Chondrocyte (in vitro differentiated cells): ENCODE measurements around the gene AQP12B. TPM values are rescaled to one million over a fixed set of nuclear protein-coding genes. Genes with fewer than 3 reads are reported as not detected.

Experiments used
- DNase-seq: peaks from one replicate; pipeline ENCODE4 v3.0.0; 2021; ENCODE audit warnings: mixed read lengths, low spot score
- H3K27ac Mint-ChIP-seq: one replicate; pipeline ENCODE4 v1.8.0; 2021; ENCODE audit warnings: mild to moderate bottlenecking, moderate library complexity, mixed read lengths; ENCODE audit not compliant: unreplicated experiment
- H3K27me3 Mint-ChIP-seq: 2 replicates; pipeline ENCODE4 v1.8.0; 2021; ENCODE audit warnings: low read depth, mixed read lengths
- H3K36me3 Mint-ChIP-seq: 2 replicates; pipeline ENCODE4 v1.8.0; 2021; ENCODE audit warnings: low read depth, mixed read lengths
- H3K4me1 Mint-ChIP-seq: 2 replicates; pipeline ENCODE4 v1.8.0; 2021; ENCODE audit warnings: low read depth, mild to moderate bottlenecking, mixed read lengths
- H3K4me3 Mint-ChIP-seq: one replicate; pipeline ENCODE4 v1.8.0; 2021; ENCODE audit warnings: mild to moderate bottlenecking, moderate library complexity, mixed read lengths; ENCODE audit not compliant: unreplicated experiment
- H3K9me3 Mint-ChIP-seq: 2 replicates; pipeline ENCODE4 v1.8.0; 2021; ENCODE audit warnings: low read depth, mixed read lengths
- total RNA-seq: library from RNA; stranded (reverse); gene quantifications from 3 replicates; pipeline ENCODE4 v1.2.1, GENCODE V29; 2021
- TF ChIP-seq, protein P1 (sequence below): fragments of 200-600 bp; sonication (generic); IDR thresholded peaks from 2 replicates; pipeline ENCODE4 v1.5.0; 2021; ENCODE audit warnings: antibody characterized with exemption, mild to moderate bottlenecking, moderate library complexity

The AQP12B gene
- total RNA-seq, 1 donor from 2014 or later, result not detected

- H3K4me3 Mint-ChIP-seq, result no peak overlapping the region
- H3K36me3 Mint-ChIP-seq, result peaks cover 4% of the 10 kb centered on the region
- H3K27me3 Mint-ChIP-seq, result no peaks in the 10 kb centered on the region
- peak; percentile 88 for DNase-seq
- H3K9me3 Mint-ChIP-seq, result peaks cover 6% of the 10 kb centered on the region
- peaks cover 3% of the 10 kb centered on the region for H3K4me1 Mint-ChIP-seq
- TF ChIP-seq, protein P1, sequence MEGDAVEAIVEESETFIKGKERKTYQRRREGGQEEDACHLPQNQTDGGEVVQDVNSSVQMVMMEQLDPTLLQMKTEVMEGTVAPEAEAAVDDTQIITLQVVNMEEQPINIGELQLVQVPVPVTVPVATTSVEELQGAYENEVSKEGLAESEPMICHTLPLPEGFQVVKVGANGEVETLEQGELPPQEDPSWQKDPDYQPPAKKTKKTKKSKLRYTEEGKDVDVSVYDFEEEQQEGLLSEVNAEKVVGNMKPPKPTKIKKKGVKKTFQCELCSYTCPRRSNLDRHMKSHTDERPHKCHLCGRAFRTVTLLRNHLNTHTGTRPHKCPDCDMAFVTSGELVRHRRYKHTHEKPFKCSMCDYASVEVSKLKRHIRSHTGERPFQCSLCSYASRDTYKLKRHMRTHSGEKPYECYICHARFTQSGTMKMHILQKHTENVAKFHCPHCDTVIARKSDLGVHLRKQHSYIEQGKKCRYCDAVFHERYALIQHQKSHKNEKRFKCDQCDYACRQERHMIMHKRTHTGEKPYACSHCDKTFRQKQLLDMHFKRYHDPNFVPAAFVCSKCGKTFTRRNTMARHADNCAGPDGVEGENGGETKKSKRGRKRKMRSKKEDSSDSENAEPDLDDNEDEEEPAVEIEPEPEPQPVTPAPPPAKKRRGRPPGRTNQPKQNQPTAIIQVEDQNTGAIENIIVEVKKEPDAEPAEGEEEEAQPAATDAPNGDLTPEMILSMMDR, result no peak
- H3K27ac Mint-ChIP-seq, result no peak overlapping the region
These were observed 53.7 kb downstream of the AQP12B start for GRCh38 chr2:240628808-240629618.

- Mint-ChIP-seq H3K27me3 (no peaks in the 10 kb centered on the region), H3K36me3 (peaks cover 2% of the 10 kb centered on the region), H3K9me3 (peaks cover 3% of the 10 kb centered on the region), H3K4me3 (no peak overlapping the region), H3K27ac (no peak overlapping the region), H3K4me1 (peaks cover 3% of the 10 kb centered on the region)
- TF ChIP-seq, protein P1, result no peak
- no peak for DNase-seq
These were observed 54.2 kb downstream of the AQP12B start for GRCh38 chr2:240628507-240628807.

DNA sequence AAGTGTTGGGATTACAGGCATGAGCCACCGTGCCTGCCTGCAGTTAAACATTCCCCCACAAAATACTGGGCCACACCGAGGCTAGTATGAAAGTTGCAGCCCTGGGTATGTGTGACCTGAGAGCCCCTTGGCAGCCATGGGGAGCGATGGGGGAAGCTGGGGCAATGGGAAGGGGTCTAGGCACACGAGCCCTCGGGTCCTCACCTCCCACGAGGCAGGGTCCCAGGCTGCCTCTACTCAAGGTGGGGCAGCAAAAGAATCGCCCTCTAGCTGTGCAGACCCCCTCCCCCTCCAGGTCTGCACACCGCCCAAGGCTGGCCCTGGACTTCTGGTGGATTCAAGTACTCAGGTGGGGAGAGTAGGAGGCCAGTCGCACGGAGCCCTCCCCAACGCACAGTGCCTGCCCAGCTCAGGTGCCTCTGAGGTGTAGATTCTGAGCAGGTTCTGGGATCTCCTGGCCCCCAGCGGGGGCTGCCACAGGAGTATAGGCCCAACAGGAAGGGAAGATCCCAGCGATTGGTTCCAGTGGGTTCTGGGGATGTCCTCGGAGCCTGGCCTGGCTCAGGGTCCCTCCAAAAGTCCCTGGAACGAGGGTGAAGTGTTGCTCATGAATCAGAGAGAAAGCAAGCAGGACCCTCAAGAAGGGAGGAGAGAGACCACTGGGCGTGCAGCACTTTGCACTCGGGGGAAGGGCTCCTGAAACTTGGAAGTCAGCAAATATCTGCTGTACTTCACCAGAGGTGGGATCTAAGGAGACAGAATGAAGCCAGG lies 54.8 kb downstream of the AQP12B start:
- TF ChIP-seq, protein P1, result no peak
- peaks cover 3% of the 10 kb centered on the region for H3K4me1 Mint-ChIP-seq
- no peak overlapping the region for H3K27ac Mint-ChIP-seq
- H3K9me3 Mint-ChIP-seq, result no peaks in the 10 kb centered on the region
- no peaks in the 10 kb centered on the region for H3K27me3 Mint-ChIP-seq
- peak; percentile 76 for DNase-seq
- H3K4me3 Mint-ChIP-seq, result no peak overlapping the region
- no peaks in the 10 kb centered on the region for H3K36me3 Mint-ChIP-seq

GRCh38 chr2:240626531-240627300 lies 56.0 kb downstream of the AQP12B start:
- TF ChIP-seq, protein P1, result no peak
- H3K4me3 Mint-ChIP-seq, result no peak overlapping the region
- H3K9me3 Mint-ChIP-seq, result no peaks in the 10 kb centered on the region
- H3K36me3 Mint-ChIP-seq, result no peaks in the 10 kb centered on the region
- H3K27ac Mint-ChIP-seq, result no peak overlapping the region
- no peaks in the 10 kb centered on the region for H3K27me3 Mint-ChIP-seq
- peaks cover 3% of the 10 kb centered on the region for H3K4me1 Mint-ChIP-seq
- peak; percentile 88 for DNase-seq

Other genes starting within 250 kb of the AQP12B start
- 261 to 354 TPM (median 264 TPM) in 3 replicates for gene GPC1, start 247.2 kb downstream of the AQP12B start, total RNA-seq
- 9.5 to 20.6 TPM (median 10.8 TPM) in 3 replicates for gene ANKMY1, start 124.9 kb downstream of the AQP12B start, total RNA-seq
- 3.4 to 4.7 TPM (median 3.7 TPM) in 3 replicates for gene DUSP28, start 122.5 kb downstream of the AQP12B start, total RNA-seq
- gene RNPEPL1, start 114.4 kb downstream of the AQP12B start, total RNA-seq, result 54.9 to 63.2 TPM (median 61.3 TPM) in 3 replicates
- 22.0 to 29.4 TPM (median 22.7 TPM) in 3 replicates for gene CAPN10, start 96.2 kb downstream of the AQP12B start, total RNA-seq
- gene GPR35, start 57.4 kb downstream of the AQP12B start, total RNA-seq, result 1.9 to 2.9 TPM (median 2.8 TPM) in 3 replicates
- not detected in 3 replicates for gene AQP12A, start 9.0 kb upstream of the AQP12B start, total RNA-seq
- gene KIF1A, start 137.3 kb upstream of the AQP12B start, total RNA-seq, result 15.2 to 63.5 TPM (median 60.0 TPM) in 3 replicates
- not detected in 3 replicates for gene AGXT, start 185.9 kb upstream of the AQP12B start, total RNA-seq
- not detected in 3 replicates for gene MAB21L4, start 213.3 kb upstream of the AQP12B start, total RNA-seq
- gene CROCC2, start 223.5 kb upstream of the AQP12B start, total RNA-seq, result not detected in 3 replicates